HG03060 (cell line): ENCODE data around the gene NRCAM.

Experiments
- ATAC-seq: cut with Tn5 transposase; IDR thresholded peaks from one replicate; pipeline ENCODE4 v1.9.1; 2021; ENCODE audit warnings: low read depth, moderate number of reproducible peaks; ENCODE audit not compliant: unreplicated experiment

Gene NRCAM

DNA sequence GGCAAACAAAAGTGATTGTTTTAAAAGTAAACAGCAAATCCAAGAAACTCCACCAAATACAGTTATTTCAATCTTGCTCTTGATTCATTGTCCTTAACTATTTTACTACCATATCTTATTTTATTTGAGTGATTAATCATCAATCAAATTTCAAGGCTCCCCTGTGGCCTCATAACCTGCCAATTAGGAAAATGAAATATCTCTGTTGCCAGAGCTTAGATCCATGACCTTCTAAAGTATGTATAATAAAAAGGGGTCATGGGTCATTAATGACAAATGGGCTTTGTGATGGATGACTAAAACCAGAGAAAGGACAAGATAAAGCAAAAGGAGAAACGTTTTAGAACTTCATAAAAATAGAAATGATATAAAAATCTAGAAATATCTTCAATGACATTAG lies 28.5 kb downstream of the NRCAM start:
- ATAC-seq: no peak

- ATAC-seq: no peak
These were observed 30.4 kb downstream of the NRCAM start for GRCh38 chr7:108425714-108426275.

GRCh38 chr7:108424013-108424412 lies 32.2 kb downstream of the NRCAM start:
- no peak for ATAC-seq

DNA sequence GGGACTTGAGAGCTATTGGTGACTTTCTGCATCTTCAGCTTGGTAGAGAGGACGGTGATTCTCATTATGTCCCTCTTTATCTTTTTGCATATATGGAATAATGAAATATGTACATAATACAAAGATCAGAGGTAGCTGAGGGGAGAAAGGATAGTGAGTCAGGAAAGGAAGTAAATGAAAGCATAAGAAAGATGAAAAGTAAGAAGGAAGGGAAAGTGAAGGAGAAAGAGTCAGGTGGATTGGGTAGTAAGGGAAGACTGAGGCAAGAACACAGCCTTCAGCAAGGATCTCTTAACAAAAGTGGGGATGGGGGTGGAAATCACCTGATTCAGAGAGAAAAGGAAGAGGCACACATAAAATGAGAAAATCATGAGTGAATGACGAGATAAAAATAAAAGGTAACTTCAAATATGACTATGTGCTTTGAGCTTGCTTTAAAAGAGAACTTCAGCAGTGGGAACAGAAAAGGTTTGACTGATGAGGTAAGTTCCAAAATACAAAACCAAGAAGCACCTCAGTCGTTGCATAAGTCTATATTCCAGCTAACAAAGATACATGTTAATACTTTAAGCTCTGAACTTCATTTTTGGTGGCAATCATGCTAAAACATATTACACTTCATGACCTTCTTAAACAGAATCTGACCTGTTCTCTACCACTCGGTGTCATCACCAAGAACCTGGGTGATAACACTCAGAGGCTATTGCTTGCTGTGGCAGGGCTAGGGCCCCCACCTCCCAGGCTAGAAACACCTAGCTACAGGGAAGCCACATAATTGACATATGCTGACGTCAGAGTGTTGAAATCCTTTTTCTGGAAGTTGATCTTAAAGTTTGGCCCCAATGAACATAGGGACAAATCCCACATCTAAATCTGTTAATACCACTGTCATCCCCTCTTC lies 32.9 kb downstream of the NRCAM start:
- ATAC-seq: no peak

- no peak for ATAC-seq
These were observed 34.4 kb downstream of the NRCAM start for GRCh38 chr7:108421720-108422331.

- ATAC-seq: no peak
These were observed 36.0 kb downstream of the NRCAM start for GRCh38 chr7:108419961-108420908.

DNA sequence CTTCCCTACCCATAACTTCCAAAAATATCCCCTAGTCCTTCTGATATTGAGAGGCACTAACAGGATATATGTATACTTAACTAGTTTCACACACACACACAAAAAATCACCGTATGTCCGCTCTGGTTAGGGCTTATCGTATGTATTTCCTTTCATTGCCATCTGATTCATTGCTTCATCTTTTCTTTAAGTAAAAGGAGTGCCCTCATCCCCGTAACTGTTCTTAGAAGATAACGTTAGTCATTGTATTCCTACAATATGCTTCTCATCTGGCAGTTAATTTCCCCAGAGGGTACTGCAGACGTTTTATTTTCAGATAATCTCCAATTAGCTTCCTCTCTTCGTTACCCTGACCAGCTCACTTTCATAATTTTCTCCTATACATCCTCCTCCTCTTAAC lies 37.3 kb downstream of the NRCAM start:
- ATAC-seq: no peak

GRCh38 chr7:108417926-108418325 lies 38.3 kb downstream of the NRCAM start:
- no peak for ATAC-seq

- no peak for ATAC-seq
These were observed 39.1 kb downstream of the NRCAM start for GRCh38 chr7:108417144-108417543.

DNA sequence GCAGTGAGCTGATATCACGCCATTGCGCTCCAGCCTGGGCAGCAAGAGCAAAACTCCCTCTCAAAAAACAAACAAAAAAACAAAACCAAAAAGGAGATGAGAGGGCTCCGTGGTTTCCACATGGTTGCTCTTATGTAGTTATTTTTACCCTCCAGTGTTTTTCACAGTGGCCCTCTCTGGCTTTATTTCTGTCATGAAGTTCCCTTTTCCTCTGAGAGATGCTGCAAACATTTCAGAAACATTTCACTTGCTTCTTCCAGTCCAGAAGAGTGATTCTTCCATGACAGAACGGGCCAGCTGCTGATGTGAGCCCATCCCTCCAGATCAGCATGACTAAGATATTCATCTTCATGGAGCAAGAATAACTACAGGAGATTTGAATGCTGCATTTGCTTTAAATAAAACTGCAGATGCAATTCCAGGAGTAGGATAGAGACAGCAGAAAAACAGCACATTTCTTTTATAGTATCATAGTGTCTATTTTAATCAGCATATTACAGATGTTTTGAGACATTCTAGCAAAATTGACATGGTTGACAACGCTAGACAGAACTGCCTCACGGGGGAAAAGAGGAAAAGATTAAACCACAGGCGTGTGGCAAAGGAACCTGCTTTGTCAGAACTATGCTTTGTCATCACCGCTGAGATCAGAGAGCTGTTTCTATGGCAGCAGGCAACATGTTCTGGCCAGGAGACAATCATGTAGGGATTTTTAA lies 40.3 kb downstream of the NRCAM start:
- peak; percentile 87 for ATAC-seq

GRCh38 chr7:108415084-108415483 lies 41.2 kb downstream of the NRCAM start:
- no peak for ATAC-seq

DNA sequence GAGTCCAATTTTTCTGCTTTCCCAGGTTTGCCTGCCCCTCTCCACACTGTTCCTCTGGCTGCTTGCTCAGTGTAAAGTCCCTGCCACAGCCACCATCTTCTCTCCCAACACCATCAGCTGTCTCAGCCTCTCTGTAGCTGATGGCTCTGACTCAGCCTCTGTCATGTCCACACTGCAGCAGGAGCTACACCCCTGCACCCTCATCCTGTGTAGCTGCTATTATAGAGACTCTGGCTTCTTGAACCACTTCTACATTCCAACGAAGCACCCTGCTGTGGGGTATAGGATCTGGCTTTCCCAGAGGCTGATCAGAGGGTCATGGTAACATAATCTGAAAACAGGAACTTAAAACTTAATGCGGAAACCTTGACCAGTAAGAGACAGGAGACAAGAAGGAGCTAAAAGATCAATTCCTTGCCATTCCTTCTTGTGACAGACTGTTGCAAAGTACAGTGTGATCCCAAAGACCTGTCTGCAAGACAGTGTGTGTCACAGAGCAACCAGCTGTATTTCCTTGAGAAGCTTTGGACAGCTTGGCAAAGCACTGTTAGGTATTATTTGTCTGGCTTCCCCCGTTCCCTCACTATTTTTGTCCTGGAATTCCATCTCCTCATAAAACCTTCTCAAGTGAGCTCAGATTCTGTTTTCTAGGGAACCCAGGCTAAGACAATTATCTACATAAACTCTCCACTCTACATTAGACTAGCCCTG lies 42.3 kb downstream of the NRCAM start:
- ATAC-seq: no peak

- no peak for ATAC-seq
These were observed 42.9 kb downstream of the NRCAM start for GRCh38 chr7:108413337-108413736.

- ATAC-seq: no peak
These were observed 47.1 kb downstream of the NRCAM start for GRCh38 chr7:108409146-108409545.

DNA sequence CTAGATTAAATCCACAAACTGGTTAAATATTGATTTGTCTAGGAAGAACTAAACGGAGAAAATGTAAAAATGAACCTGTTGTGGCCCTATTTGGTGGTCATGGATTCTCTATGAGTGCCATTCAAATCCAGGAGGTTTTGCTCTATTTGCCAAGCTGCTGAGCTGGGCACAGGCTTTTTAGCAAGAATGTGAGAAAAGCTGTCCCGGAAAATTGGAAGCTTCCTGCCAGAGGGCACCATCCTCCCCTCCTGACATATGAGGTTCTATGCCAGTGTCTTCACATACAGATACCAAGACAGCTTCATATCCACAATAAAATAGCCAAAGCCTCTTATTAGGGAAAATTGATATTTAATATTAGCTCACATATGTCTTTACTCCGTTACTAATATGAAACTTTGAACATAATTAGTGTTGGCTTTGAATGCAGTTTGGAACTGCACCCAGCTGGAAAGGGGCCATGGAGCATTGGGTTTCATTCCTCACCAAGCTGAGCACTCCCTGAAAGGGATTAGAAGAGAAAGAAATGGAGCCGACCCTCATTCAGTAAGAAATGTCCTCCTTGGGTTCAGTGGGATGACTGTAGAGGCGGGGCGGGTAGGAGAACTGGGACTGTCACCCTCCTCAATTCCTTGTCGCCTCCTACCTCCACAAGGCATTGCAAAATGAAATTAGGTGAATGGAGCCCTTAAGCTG lies 47.8 kb downstream of the NRCAM start:
- no peak for ATAC-seq

DNA sequence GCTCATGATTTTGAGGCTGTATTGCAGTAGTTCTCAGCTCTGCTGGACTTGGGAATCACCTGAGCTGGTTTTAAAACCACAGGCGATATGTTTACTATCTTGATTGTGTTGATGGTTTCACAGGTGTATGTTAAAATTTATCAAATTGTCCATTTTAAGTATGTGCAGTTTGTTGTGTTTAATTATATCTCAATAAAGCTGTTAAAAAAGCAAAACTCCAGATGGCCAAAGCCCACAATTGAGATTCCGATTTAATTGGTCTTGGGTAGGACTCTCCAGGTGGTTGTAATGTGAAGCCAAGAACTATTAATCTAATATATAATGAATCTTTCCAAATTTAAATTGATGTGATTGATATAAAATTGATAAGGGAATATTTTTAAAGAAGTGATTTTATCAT lies 48.6 kb downstream of the NRCAM start:
- no peak for ATAC-seq

- ATAC-seq: no peak
These were observed 49.9 kb downstream of the NRCAM start for GRCh38 chr7:108406222-108406890.
